ENCODE data around the gene CHMP1A. TPM values are rescaled to one million over a fixed set of nuclear protein-coding genes. Genes with fewer than 3 reads are reported as not detected.

Gene CHMP1A
- total and polyA plus RNA-seq, 2 of the 8 experiments (the other 6 are each of a cell fraction or from before 2014, with no cell fraction given): 64.4 to 75.8 TPM

DNA sequence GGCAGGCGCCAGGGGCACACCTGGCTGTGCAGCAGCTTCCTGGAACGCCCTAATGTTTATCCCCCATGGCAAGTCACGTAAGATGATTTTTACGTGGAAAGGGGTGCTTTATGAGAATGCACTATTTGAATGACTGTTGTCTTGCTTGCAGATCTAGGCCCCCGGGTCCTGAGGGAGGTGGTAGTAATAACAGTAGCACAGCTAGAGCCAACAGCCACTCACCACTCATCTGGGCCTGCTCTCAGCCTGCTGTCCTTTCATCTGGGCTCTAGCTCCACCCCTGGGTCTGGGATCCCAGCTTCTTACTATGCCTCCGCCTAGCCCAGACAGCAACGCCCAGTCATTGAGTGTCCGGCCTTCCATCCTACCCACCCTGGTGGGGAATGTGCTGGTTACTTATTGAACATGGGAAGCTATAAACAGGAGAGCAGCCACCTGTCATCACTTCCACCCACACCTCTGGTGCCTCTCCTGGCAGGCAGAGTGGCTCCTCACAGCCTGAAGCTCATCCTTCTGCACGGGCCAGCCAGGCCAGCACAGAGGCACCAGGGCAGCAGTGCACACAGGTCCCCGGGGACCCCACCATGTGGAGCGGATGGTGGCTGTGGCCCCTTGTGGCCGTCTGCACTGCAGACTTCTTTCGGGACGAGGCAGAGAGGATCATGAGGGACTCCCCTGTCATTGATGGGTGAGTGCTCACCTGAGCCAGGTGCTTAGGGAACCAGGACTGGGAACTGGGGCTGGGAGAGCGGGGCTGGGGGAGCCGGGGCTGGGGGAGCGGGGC, 27.5 kb downstream of the CHMP1A start:
- Histone ChIP-seq H3K36me3 (ENCODE audit: control insufficient read depth in 2 of 4, insufficient read depth in 4 of 4, low read length in 3 of 4) (no peaks in the 10 kb centered on the region), H3K27ac (ENCODE audit: low read depth, low read length) (no peak overlapping the region), H3K4me3 (ENCODE audit: extremely low read depth in 1 of 4, insufficient read depth in 2 of 4, low read depth in 3 of 4, low read length in 4 of 4) (no peak overlapping the region), H3K27me3 (replicated peaks in 1 of 4; ENCODE audit: control insufficient read depth in 3 of 4, extremely low read depth in 1 of 4, insufficient read depth in 3 of 4, low read length in 3 of 4) (no peaks in the 10 kb centered on the region; a peak in 4 of 7 replicates), H3K23me2 (ENCODE audit: low read depth, low read length) (peaks cover 1% of the 10 kb centered on the region; the same call in 1 of the 2 replicates), H2BK20ac (ENCODE audit: low read length) (no peak overlapping the region), H3K9ac (replicated peaks in 1 of 4; ENCODE audit: extremely low read depth in 1 of 4, low read depth in 3 of 4, low read length in 3 of 4) (no peak overlapping the region), H3K18ac (ENCODE audit: extremely low read depth, low read length) (no peak overlapping the region), H3K79me1 (ENCODE audit: low read depth, low read length) (no peaks in the 10 kb centered on the region), H2BK5ac (ENCODE audit: low read depth, low read length) (no peak overlapping the region), H4K91ac (replicated peaks; ENCODE audit: insufficient read length, low read length) (no peak overlapping the region), H3K56ac (replicated peaks; ENCODE audit: insufficient read length, low read depth, low read length) (no peak overlapping the region), H3K4me1 (replicated peaks in 1 of 4; ENCODE audit: control insufficient read depth in 3 of 4, insufficient read depth in 4 of 4, low read length in 3 of 4) (peaks cover 0 to 12% (median 0%) of the 10 kb centered on the region in 4 experiments; a peak in 2 of 7 replicates), H3K23ac (ENCODE audit: insufficient read length) (no peak overlapping the region), H3K4ac (replicated peaks; ENCODE audit: insufficient read length, low read depth, low read length) (no peak overlapping the region), H4K5ac (ENCODE audit: insufficient read length, low read depth, low read length) (no peak overlapping the region), H2AFZ (ENCODE audit: low read length) (no peak overlapping the region), H3K9me3 (ENCODE audit: insufficient read depth in 2 of 2, low read depth in 1 of 2, low read length in 1 of 2) (peaks cover 0 to 5% of the 10 kb centered on the region in 2 experiments; a peak in 2 of 4 replicates), H4K20me1 (replicated peaks in 1 of 2; ENCODE audit: control insufficient read depth in 1 of 2, insufficient read depth in 2 of 2, low read length in 2 of 2) (no peaks in the 10 kb centered on the region), H3K4me2 (ENCODE audit: insufficient read depth in 1 of 2, low read depth in 2 of 2, low read length in 2 of 2) (no peak overlapping the region), H2AK5ac (ENCODE audit: low read depth, low read length) (no peak overlapping the region), H3K79me2 (ENCODE audit: control insufficient read depth in 1 of 2, insufficient read depth in 2 of 2, low read length in 2 of 2) (no peaks in the 10 kb centered on the region), H4K8ac (ENCODE audit: extremely low read depth, insufficient read depth, low read length) (no peak overlapping the region), H2BK120ac (replicated peaks; ENCODE audit: low read depth, low read length) (no peak overlapping the region), H2BK12ac (ENCODE audit: low read depth, low read length) (no peak overlapping the region), H3K14ac (ENCODE audit: insufficient read length) (no peak overlapping the region), H2BK15ac (ENCODE audit: low read length) (no peak overlapping the region)
- DNase-seq (ENCODE audit: low read depth in 1 of 2, low spot score in 2 of 2) (no peak), FAIRE-seq (no peak)
- 91% methylated on average over 10 of the region's 17 CpGs; no CpG with 5 or more reads in 1 of the 2 experiments for WGBS, 2 experiments (ENCODE audit: extremely low coverage in 1 of 2, insufficient coverage in 1 of 2, insufficient read length in 1 of 2, insufficient replicate concordance in 2 of 2, low coverage in 1 of 2, low lambda C conversion rate in 2 of 2, missing lambda C conversion rate in 1 of 2)
- CTCF ChIA-PET (ENCODE audit: partially characterized antibody): interaction anchor here (0.9 to 5.8 kb wide), 6 partner anchors 9 to 65 kb away, joined by 3 to 46 read pairs (median 4); partner anchors contain the start of gene DPEP1
- POLR2A ChIA-PET (ENCODE audit: partially characterized antibody): interaction anchor here (0.7 to 4.2 kb wide), 6 partner anchors 13 to 187 kb away, joined by 3 to 21 read pairs (median 3); no protein-coding TSS in a partner anchor
- no peak for TF ChIP-seq CEBPB (IDR thresholded peaks at IDR 0.05; ENCODE audit: low read depth, low read length)
- no peak for TF ChIP-seq NANOG (IDR thresholded peaks at IDR 0.05; ENCODE audit: insufficient read depth, low read depth, low read length, poor library complexity, severe bottlenecking)
- no peak for TF ChIP-seq YY1 (IDR thresholded peaks at IDR 0.05; ENCODE audit: low read depth, low read length)
- no peak for TF ChIP-seq POU5F1 (IDR thresholded peaks at IDR 0.05; ENCODE audit: low read depth, low read length)
- TF ChIP-seq, protein P1, sequence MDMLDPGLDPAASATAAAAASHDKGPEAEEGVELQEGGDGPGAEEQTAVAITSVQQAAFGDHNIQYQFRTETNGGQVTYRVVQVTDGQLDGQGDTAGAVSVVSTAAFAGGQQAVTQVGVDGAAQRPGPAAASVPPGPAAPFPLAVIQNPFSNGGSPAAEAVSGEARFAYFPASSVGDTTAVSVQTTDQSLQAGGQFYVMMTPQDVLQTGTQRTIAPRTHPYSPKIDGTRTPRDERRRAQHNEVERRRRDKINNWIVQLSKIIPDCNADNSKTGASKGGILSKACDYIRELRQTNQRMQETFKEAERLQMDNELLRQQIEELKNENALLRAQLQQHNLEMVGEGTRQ (IDR thresholded peaks at IDR 0.05; ENCODE audit: low read length): no peak
- no peak for TF ChIP-seq GTF2F1 (IDR thresholded peaks at IDR 0.05; ENCODE audit: borderline replicate concordance, low read depth, low read length)
- no peak for TF ChIP-seq TAF1 (IDR thresholded peaks at IDR 0.05; ENCODE audit: low read depth, low read length)
- TF ChIP-seq EP300 (IDR thresholded peaks at IDR 0.05; ENCODE audit: borderline replicate concordance in 1 of 2, low read depth in 2 of 2, low read length in 2 of 2): no peak
- TF ChIP-seq TEAD4 (IDR thresholded peaks at IDR 0.05; ENCODE audit: low read depth, low read length): no peak
- TF ChIP-seq JUND (IDR thresholded peaks at IDR 0.05; ENCODE audit: low read length): no peak
- TF ChIP-seq NRF1 (IDR thresholded peaks at IDR 0.05; ENCODE audit: low read depth, low read length): no peak
- no peak for TF ChIP-seq EGR1 (IDR thresholded peaks at IDR 0.05; ENCODE audit: borderline replicate concordance, low read depth, low read length)

Data from H1 (cell line).